Prostate gland (tissue), 2 donors: ENCODE measurements around the gene LRP3. TPM values are rescaled to one million over a fixed set of nuclear protein-coding genes. Genes with fewer than 3 reads are reported as not detected.

Experiments used
- DNase-seq: peaks from one replicate; pipeline ENCODE4 v3.0.0-alpha.2; 2019; ENCODE audit warnings: low spot score
- H3K27ac ChIP-seq, 2 donors: fragments of 200-600 bp; sonication (generic); 2 replicates each; pipeline ENCODE4 v1.5.1; 2017 to 2019
- H3K27me3 ChIP-seq: fragments of 200-600 bp; sonication (generic); replicated peaks from 2 replicates; pipeline ENCODE4 v1.5.1; 2019; ENCODE audit not compliant: insufficient read depth
- H3K36me3 ChIP-seq, 2 donors: fragments of 200-600 bp; sonication (generic); 1 replicate in 1 of 2; 2 replicates in 1 of 2; pipeline versions ENCODE4 v1.5.1 to v1.8.1; 2017 to 2019
- H3K4me1 ChIP-seq: fragments of 200-600 bp; sonication (generic); replicated peaks from 2 replicates; pipeline ENCODE4 v1.5.1; 2019
- H3K4me3 ChIP-seq, 2 donors: fragments of 200-600 bp; sonication (generic); 2 replicates each; pipeline ENCODE4 v1.5.1; 2017 to 2019
- H3K9me3 ChIP-seq: fragments of 200-600 bp; sonication (generic); 2 replicates; pipeline ENCODE4 v1.5.1; 2017
- CTCF ChIP-seq, 4 experiments: fragments of 200-600 bp in 2 of 4; fragments of 450-650 bp in 2 of 4; sonication (generic) in 2 of 4; IDR thresholded peaks; 1 replicate in 3 of 4; 2 replicates in 1 of 4; pipeline ENCODE4 v1.5.1; 2016 to 2019; ENCODE audit warnings: antibody characterized with exemption in 4 of 4, mild to moderate bottlenecking in 2 of 4, moderate library complexity in 2 of 4
- POLR2A ChIP-seq: fragments of 450-650 bp; IDR thresholded peaks from one replicate; pipeline ENCODE4 v1.6.1; 2016; ENCODE audit warnings: antibody characterized with exemption, mild to moderate bottlenecking
- POLR2AphosphoS5 ChIP-seq: sonication (generic); formaldehyde crosslinking; IDR thresholded peaks from one replicate; pipeline ENCODE4 v1.6.1; 2017; ENCODE audit warnings: antibody characterized with exemption
- WGBS: methylation state at CpG from one replicate; pipeline ENCODE4 v1.1.5; 2018; 5-methylcytosine and 5-hydroxymethylcytosine counted together
- intact Hi-C: fragments of 100-400 bp; cut with DNase I; formaldehyde crosslinking; loops from one replicate; pipeline ENCODE4 v1.14.2; 2022
- total RNA-seq, 2 donors: library from RNA; depleted of rRNA; stranded (reverse); fragments of >200 nt; gene quantifications; one replicate each; pipeline ENCODE4 v1.1.0, GENCODE V29; 2016

The LRP3 gene
- total RNA-seq, 2 donors from 2014 or later = 63.7 to 64.4 TPM

- intact Hi-C loops = loop anchor here (5.0 kb wide), 1 partner anchor 61 kb away; the partner anchor contains the start of gene CEBPA
These were observed 47.0 kb downstream of the LRP3 start for GRCh38 chr19:33241091-33241529.

GRCh38 chr19:33241530-33242101 is 47.5 kb downstream of the LRP3 start:
- no peaks in the 10 kb centered on the region for H3K36me3 ChIP-seq
- H3K4me3 ChIP-seq = no peak overlapping the region
- DNase-seq = no peak
- intact Hi-C loops = loop anchor here (5.0 kb wide), 1 partner anchor 61 kb away; the partner anchor contains the start of gene CEBPA
- H3K27ac ChIP-seq = no peak overlapping the region
- no peaks in the 10 kb centered on the region for H3K27me3 ChIP-seq
- peak; percentile 50 to 92 (median 86) for TF ChIP-seq CTCF (IDR thresholded peaks at IDR 0.05)
- TF ChIP-seq POLR2A = no peak
- no peaks in the 10 kb centered on the region for H3K9me3 ChIP-seq
- 10% methylated on average over 18 of the region's 22 CpGs for WGBS
- H3K4me1 ChIP-seq = no peaks in the 10 kb centered on the region

More at GRCh38 chr19:33241091-33241529, 47.0 kb downstream of the LRP3 start:
- TF ChIP-seq POLR2AphosphoS5 (no peak), POLR2A (no peak), CTCF (IDR thresholded peaks at IDR 0.05) (no peak)
- Histone ChIP-seq H3K27me3 (no peaks in the 10 kb centered on the region), H3K4me3 (no peak overlapping the region), H3K27ac (no peak overlapping the region), H3K9me3 (no peaks in the 10 kb centered on the region), H3K36me3 (no peaks in the 10 kb centered on the region), H3K4me1 (no peaks in the 10 kb centered on the region)
- no peak for DNase-seq
- WGBS = 64% methylated on average over 8 of the region's 11 CpGs

GRCh38 chr19:33242131-33242530 is 48.0 kb downstream of the LRP3 start:
- Histone ChIP-seq H3K27ac (no peak overlapping the region), H3K4me1 (no peaks in the 10 kb centered on the region), H3K27me3 (no peaks in the 10 kb centered on the region), H3K36me3 (no peaks in the 10 kb centered on the region), H3K4me3 (no peak overlapping the region), H3K9me3 (no peaks in the 10 kb centered on the region)
- intact Hi-C loops = loop anchor here (5.0 kb wide), 1 partner anchor 60 kb away; the partner anchor contains the start of gene CEBPA
- TF ChIP-seq CTCF (IDR thresholded peaks at IDR 0.05) = no peak
- no peak for TF ChIP-seq POLR2A
- no peak for TF ChIP-seq POLR2AphosphoS5
- WGBS = 65% methylated on average over 10 of the region's 10 CpGs
- DNase-seq = no peak

- Histone ChIP-seq H3K9me3 (no peaks in the 10 kb centered on the region), H3K4me1 (no peaks in the 10 kb centered on the region), H3K27me3 (no peaks in the 10 kb centered on the region), H3K27ac (no peak overlapping the region), H3K4me3 (no peak overlapping the region), H3K36me3 (no peaks in the 10 kb centered on the region)
- WGBS = 84% methylated on average over 6 of the region's 6 CpGs
- intact Hi-C loops = loop anchor here (5.0 kb wide), 1 partner anchor 59 kb away; the partner anchor contains the start of gene CEBPA
- TF ChIP-seq CTCF (IDR thresholded peaks at IDR 0.05) (no peak), POLR2A (no peak), POLR2AphosphoS5 (no peak)
- no peak for DNase-seq
These were observed 48.8 kb downstream of the LRP3 start for GRCh38 chr19:33242911-33243310.
